Astrocyte (in vitro differentiated cells and primary cell): ENCODE data around the gene BEX3. TPM values are rescaled to one million over a fixed set of nuclear protein-coding genes. Genes with fewer than 3 reads are reported as not detected.
A peak's percentile ranks its signal among the peaks of the same experiment; 100 is the strongest.

Source experiments
- DNase-seq: peaks from one replicate; pipeline ENCODE4 v3.0.0-alpha.2; 2010; ENCODE audit warnings: low read depth
- FAIRE-seq: peaks from 2 replicates; lab custom pipeline; 2011; peaks lifted over from hg19 to GRCh38; lab: Jason Lieb, UNC
- H2AFZ ChIP-seq: 2 replicates; pipeline ENCODE4 v1.6.0; 2012; ENCODE audit warnings: low read depth, low read length, inconsistent platforms
- H3K27ac ChIP-seq: 2 replicates; pipeline ENCODE4 v1.5.1; 2011; ENCODE audit warnings: low read depth, low read length, inconsistent platforms
- H3K27me3 ChIP-seq: 2 replicates; pipeline ENCODE4 v1.6.0; 2011; ENCODE audit warnings: low read length, inconsistent platforms; ENCODE audit not compliant: insufficient read depth
- H3K36me3 ChIP-seq: 2 replicates; pipeline ENCODE4 v1.5.1; 2011; ENCODE audit warnings: low read length, inconsistent platforms; ENCODE audit not compliant: insufficient read depth
- H3K4me1 ChIP-seq: 2 replicates; pipeline ENCODE4 v1.5.1; 2011; ENCODE audit warnings: low read length, inconsistent platforms; ENCODE audit not compliant: insufficient read depth
- H3K4me2 ChIP-seq: 2 replicates; pipeline ENCODE4 v1.6.0; 2012; ENCODE audit warnings: low read length, inconsistent platforms
- H3K4me3 ChIP-seq: 2 replicates; pipeline ENCODE4 v1.5.1; 2011; ENCODE audit warnings: low read depth, mild to moderate bottlenecking, low read length, inconsistent platforms; ENCODE audit not compliant: insufficient read depth
- H3K79me2 ChIP-seq: 2 replicates; pipeline ENCODE4 v1.6.0; 2012; ENCODE audit warnings: mild to moderate bottlenecking, low read length, inconsistent platforms; ENCODE audit not compliant: insufficient read depth
- H3K9ac ChIP-seq: 2 replicates; pipeline ENCODE4 v1.6.0; 2012; ENCODE audit warnings: mild to moderate bottlenecking, low read length, inconsistent platforms
- H3K9me3 ChIP-seq: 2 replicates; pipeline ENCODE4 v1.5.1; 2012; ENCODE audit warnings: low read depth, mild to moderate bottlenecking, low read length, inconsistent platforms; ENCODE audit not compliant: insufficient read depth
- H4K20me1 ChIP-seq: 2 replicates; pipeline ENCODE4 v1.6.0; 2012; ENCODE audit warnings: low read length, inconsistent platforms; ENCODE audit not compliant: insufficient read depth
- H3K27ac Mint-ChIP-seq: one replicate; pipeline ENCODE4 v1.8.0; 2021; ENCODE audit warnings: mild to moderate bottlenecking, mixed read lengths; ENCODE audit not compliant: unreplicated experiment
- H3K27me3 Mint-ChIP-seq: one replicate; pipeline ENCODE4 v1.8.0; 2021; ENCODE audit warnings: low read depth, mixed read lengths; ENCODE audit not compliant: unreplicated experiment
- H3K36me3 Mint-ChIP-seq: one replicate; pipeline ENCODE4 v1.8.0; 2021; ENCODE audit warnings: low read depth, mixed read lengths; ENCODE audit not compliant: unreplicated experiment
- H3K4me1 Mint-ChIP-seq: one replicate; pipeline ENCODE4 v1.8.0; 2021; ENCODE audit warnings: low read depth, mixed read lengths; ENCODE audit not compliant: unreplicated experiment
- H3K4me3 Mint-ChIP-seq: one replicate; pipeline ENCODE4 v1.8.0; 2021; ENCODE audit warnings: mild to moderate bottlenecking, moderate library complexity, mixed read lengths; ENCODE audit not compliant: unreplicated experiment
- H3K9me3 Mint-ChIP-seq: one replicate; pipeline ENCODE4 v1.8.0; 2021; ENCODE audit warnings: mild to moderate bottlenecking, mixed read lengths; ENCODE audit not compliant: unreplicated experiment
- EZH2 ChIP-seq: IDR thresholded peaks from 2 replicates; pipeline ENCODE4 v1.6.1; 2012; ENCODE audit warnings: mild to moderate bottlenecking, low read length, inconsistent platforms; ENCODE audit not compliant: insufficient read depth
- total RNA-seq: library from RNA; stranded (reverse); gene quantifications from 2 replicates; pipeline ENCODE4 v1.2.1, GENCODE V29; 2021
- TF ChIP-seq, protein P1 (sequence below): IDR thresholded peaks from 2 replicates; pipeline ENCODE4 v1.5.1; 2011; ENCODE audit warnings: low read depth, mild to moderate bottlenecking, inconsistent platforms, low read length, moderate library complexity; ENCODE audit not compliant: insufficient read depth

The BEX3 gene
- total RNA-seq, 1 donor from 2014 or later: 241 TPM

GRCh38 chrX:103413705-103414387 is 37.5 kb downstream of the BEX3 start:
- no peak overlapping the region for H3K4me3 Mint-ChIP-seq
- H3K9me3 Mint-ChIP-seq: no peaks in the 10 kb centered on the region
- Histone ChIP-seq H3K79me2 (no peaks in the 10 kb centered on the region), H4K20me1 (no peaks in the 10 kb centered on the region), H3K9ac (no peak overlapping the region), H3K27me3 (no peaks in the 10 kb centered on the region), H3K9me3 (no peaks in the 10 kb centered on the region), H3K4me2 (no peak overlapping the region), H3K27ac (no peak overlapping the region), H3K36me3 (no peaks in the 10 kb centered on the region), H3K4me1 (no peaks in the 10 kb centered on the region), H3K4me3 (no peak overlapping the region), H2AFZ (no peak overlapping the region)
- no peak overlapping the region for H3K27ac Mint-ChIP-seq
- DNase-seq (no peak), FAIRE-seq (no peak)
- H3K27me3 Mint-ChIP-seq: no peaks in the 10 kb centered on the region
- no peaks in the 10 kb centered on the region for H3K4me1 Mint-ChIP-seq
- peaks cover 1% of the 10 kb centered on the region for H3K36me3 Mint-ChIP-seq
- TF ChIP-seq, protein P1, sequence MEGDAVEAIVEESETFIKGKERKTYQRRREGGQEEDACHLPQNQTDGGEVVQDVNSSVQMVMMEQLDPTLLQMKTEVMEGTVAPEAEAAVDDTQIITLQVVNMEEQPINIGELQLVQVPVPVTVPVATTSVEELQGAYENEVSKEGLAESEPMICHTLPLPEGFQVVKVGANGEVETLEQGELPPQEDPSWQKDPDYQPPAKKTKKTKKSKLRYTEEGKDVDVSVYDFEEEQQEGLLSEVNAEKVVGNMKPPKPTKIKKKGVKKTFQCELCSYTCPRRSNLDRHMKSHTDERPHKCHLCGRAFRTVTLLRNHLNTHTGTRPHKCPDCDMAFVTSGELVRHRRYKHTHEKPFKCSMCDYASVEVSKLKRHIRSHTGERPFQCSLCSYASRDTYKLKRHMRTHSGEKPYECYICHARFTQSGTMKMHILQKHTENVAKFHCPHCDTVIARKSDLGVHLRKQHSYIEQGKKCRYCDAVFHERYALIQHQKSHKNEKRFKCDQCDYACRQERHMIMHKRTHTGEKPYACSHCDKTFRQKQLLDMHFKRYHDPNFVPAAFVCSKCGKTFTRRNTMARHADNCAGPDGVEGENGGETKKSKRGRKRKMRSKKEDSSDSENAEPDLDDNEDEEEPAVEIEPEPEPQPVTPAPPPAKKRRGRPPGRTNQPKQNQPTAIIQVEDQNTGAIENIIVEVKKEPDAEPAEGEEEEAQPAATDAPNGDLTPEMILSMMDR: no peak
- TF ChIP-seq EZH2: no peak

DNA sequence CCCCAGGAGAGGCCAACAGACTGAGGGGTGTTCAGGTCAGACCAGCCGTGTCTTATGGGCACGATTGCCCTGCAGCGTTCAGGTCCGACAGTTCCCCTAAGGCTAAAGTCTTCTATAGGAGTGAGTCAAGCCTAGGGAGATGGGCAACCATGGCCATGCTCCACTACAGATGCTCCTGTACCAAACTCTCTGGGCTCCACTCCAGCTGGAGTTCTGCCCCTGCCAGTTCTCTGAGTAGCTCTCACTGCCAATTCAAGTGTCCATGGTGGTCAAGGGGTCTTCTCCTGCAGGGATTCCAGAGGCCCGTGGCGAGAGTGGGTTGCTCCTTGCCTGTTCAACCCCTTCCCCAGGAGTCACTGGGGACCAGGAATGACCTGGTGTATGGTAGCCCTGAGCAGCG is 38.2 kb downstream of the BEX3 start:
- no peaks in the 10 kb centered on the region for H3K79me2 ChIP-seq
- Mint-ChIP-seq H3K27me3 (no peaks in the 10 kb centered on the region), H3K9me3 (no peaks in the 10 kb centered on the region), H3K27ac (no peak overlapping the region), H3K4me3 (no peak overlapping the region), H3K4me1 (no peaks in the 10 kb centered on the region), H3K36me3 (peaks cover 1% of the 10 kb centered on the region)
- H3K9ac ChIP-seq: no peak overlapping the region
- no peak overlapping the region for H2AFZ ChIP-seq
- H3K36me3 ChIP-seq: no peaks in the 10 kb centered on the region
- no peaks in the 10 kb centered on the region for H3K4me1 ChIP-seq
- no peak overlapping the region for H3K27ac ChIP-seq
- H3K27me3 ChIP-seq: no peaks in the 10 kb centered on the region
- H3K4me3 ChIP-seq: no peak overlapping the region
- no peak for DNase-seq
- H3K4me2 ChIP-seq: no peak overlapping the region
- no peak for FAIRE-seq
- H3K9me3 ChIP-seq: no peaks in the 10 kb centered on the region
- no peak for TF ChIP-seq EZH2
- TF ChIP-seq, protein P1: no peak
- H4K20me1 ChIP-seq: no peaks in the 10 kb centered on the region

DNA sequence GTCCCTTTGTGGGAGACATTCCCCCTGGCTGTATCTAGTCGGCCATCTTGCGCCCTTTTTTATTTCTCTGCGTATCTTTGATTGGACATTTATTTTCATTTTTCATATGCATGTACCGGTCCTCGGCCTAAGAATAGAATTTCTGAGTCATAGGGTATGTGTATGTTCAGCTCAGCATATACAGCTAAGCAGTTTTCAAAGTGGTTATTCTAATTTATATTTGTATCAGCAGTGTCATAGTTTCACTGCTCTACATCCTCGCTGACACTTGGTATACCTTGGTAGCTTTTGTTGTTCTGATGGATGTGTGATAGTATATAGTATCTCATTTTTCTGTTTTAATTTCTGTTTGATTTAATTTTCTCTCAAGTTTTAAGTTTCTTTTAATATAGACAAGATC is 38.7 kb downstream of the BEX3 start:
- no peaks in the 10 kb centered on the region for H3K4me1 Mint-ChIP-seq
- Histone ChIP-seq H3K36me3 (no peaks in the 10 kb centered on the region), H3K4me3 (no peak overlapping the region), H4K20me1 (no peaks in the 10 kb centered on the region), H3K27ac (no peak overlapping the region), H3K79me2 (no peaks in the 10 kb centered on the region), H3K9ac (no peak overlapping the region), H3K4me2 (no peak overlapping the region), H3K9me3 (no peaks in the 10 kb centered on the region), H3K4me1 (no peaks in the 10 kb centered on the region), H2AFZ (no peak overlapping the region), H3K27me3 (no peaks in the 10 kb centered on the region)
- peaks cover 1% of the 10 kb centered on the region for H3K36me3 Mint-ChIP-seq
- H3K9me3 Mint-ChIP-seq: no peaks in the 10 kb centered on the region
- no peaks in the 10 kb centered on the region for H3K27me3 Mint-ChIP-seq
- peak overlapping the region; percentile 53 for H3K27ac Mint-ChIP-seq
- H3K4me3 Mint-ChIP-seq: no peak overlapping the region
- no peak for TF ChIP-seq EZH2
- TF ChIP-seq, protein P1: no peak
- no peak for FAIRE-seq
- DNase-seq: no peak
